ENCODE data around the gene ADGRG6. TPM values are rescaled to one million over a fixed set of nuclear protein-coding genes. Genes with fewer than 3 reads are reported as not detected.

ADGRG6 gene
- polyA plus RNA-seq, 1 experiment: 25.4 TPM

- H3K4me3 ChIP-seq (ENCODE audit: low read depth, low read length): no peak overlapping the region
- no peaks in the 10 kb centered on the region for H3K36me3 ChIP-seq (ENCODE audit: control insufficient read depth, insufficient read depth, low read length)
- no peaks in the 10 kb centered on the region for H3K27me3 ChIP-seq (ENCODE audit: control insufficient read depth, insufficient read depth, low read length)
- DNase-seq (ENCODE audit: low read depth): no peak
- ChIA-PET CTCF (no interaction called here), POLR2A (interaction anchor here (0.7 kb wide), 1 partner anchor 41 kb away, joined by 4 read pairs; no protein-coding TSS in a partner anchor)
- TF ChIP-seq CTCF (IDR thresholded peaks at IDR 0.05; ENCODE audit: insufficient read depth, low read depth, low read length): no peak
Observed at GRCh38 chr6:142412658-142413057, 110.9 kb downstream of the ADGRG6 start.

DNA sequence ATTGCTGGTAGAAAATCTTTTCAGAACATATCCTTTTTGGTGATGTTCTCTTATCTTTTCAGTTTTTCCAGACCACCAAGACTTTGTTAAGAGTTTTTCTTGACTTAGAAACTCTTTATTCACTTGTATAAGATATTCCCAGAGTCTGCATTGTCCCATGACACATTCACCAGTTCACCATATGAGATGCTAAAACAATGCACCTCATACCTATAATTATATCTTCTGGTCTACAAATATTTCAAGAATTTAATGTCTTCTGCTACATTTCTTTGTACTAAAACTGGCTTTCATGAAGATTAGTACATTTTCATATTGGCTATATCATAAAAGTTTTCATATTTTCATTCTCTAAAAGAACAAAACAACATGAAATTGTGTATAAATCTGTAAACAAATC lies 111.3 kb downstream of the ADGRG6 start:
- no peaks in the 10 kb centered on the region for H3K27me3 ChIP-seq (ENCODE audit: control insufficient read depth, insufficient read depth, low read length)
- POLR2A ChIA-PET: no interaction called here
- TF ChIP-seq CTCF (IDR thresholded peaks at IDR 0.05; ENCODE audit: insufficient read depth, low read depth, low read length): no peak
- no peaks in the 10 kb centered on the region for H3K36me3 ChIP-seq (ENCODE audit: control insufficient read depth, insufficient read depth, low read length)
- no peak overlapping the region for H3K4me3 ChIP-seq (ENCODE audit: low read depth, low read length)
- CTCF ChIA-PET: no interaction called here
- DNase-seq (ENCODE audit: low read depth): no peak

- H3K4me3 ChIP-seq (ENCODE audit: low read depth, low read length): no peak overlapping the region
- ChIA-PET CTCF (no interaction called here), POLR2A (interaction anchor here (0.5 kb wide), 1 partner anchor 10 kb away, joined by 3 read pairs; no protein-coding TSS in a partner anchor)
- no peak for TF ChIP-seq CTCF (IDR thresholded peaks at IDR 0.05; ENCODE audit: insufficient read depth, low read depth, low read length)
- H3K27me3 ChIP-seq (ENCODE audit: control insufficient read depth, insufficient read depth, low read length): no peaks in the 10 kb centered on the region
- no peak for DNase-seq (ENCODE audit: low read depth)
- no peaks in the 10 kb centered on the region for H3K36me3 ChIP-seq (ENCODE audit: control insufficient read depth, insufficient read depth, low read length)
Observed at GRCh38 chr6:142414462-142415250, 112.8 kb downstream of the ADGRG6 start.

GRCh38 chr6:142416179-142416578 lies 114.4 kb downstream of the ADGRG6 start:
- DNase-seq (ENCODE audit: low read depth): peak; percentile 86
- H3K27me3 ChIP-seq (ENCODE audit: control insufficient read depth, insufficient read depth, low read length): no peaks in the 10 kb centered on the region
- CTCF ChIA-PET: interaction anchor here (0.7 kb wide), 1 partner anchor 269 kb away, joined by 3 read pairs; the partner anchor contains the start of genes NMBR and VTA1
- no peaks in the 10 kb centered on the region for H3K36me3 ChIP-seq (ENCODE audit: control insufficient read depth, insufficient read depth, low read length)
- POLR2A ChIA-PET: interaction anchor here (0.6 kb wide), 1 partner anchor 201 kb away, joined by 4 read pairs; no protein-coding TSS in a partner anchor
- TF ChIP-seq CTCF (IDR thresholded peaks at IDR 0.05; ENCODE audit: insufficient read depth, low read depth, low read length): no peak
- no peak overlapping the region for H3K4me3 ChIP-seq (ENCODE audit: low read depth, low read length)

GRCh38 chr6:142416686-142417085 lies 114.9 kb downstream of the ADGRG6 start:
- H3K36me3 ChIP-seq (ENCODE audit: control insufficient read depth, insufficient read depth, low read length): no peaks in the 10 kb centered on the region
- H3K27me3 ChIP-seq (ENCODE audit: control insufficient read depth, insufficient read depth, low read length): no peaks in the 10 kb centered on the region
- TF ChIP-seq CTCF (IDR thresholded peaks at IDR 0.05; ENCODE audit: insufficient read depth, low read depth, low read length): no peak
- ChIA-PET POLR2A (no interaction called here), CTCF (interaction anchor here (0.7 kb wide), 1 partner anchor 270 kb away, joined by 3 read pairs; the partner anchor contains the start of genes NMBR and VTA1)
- H3K4me3 ChIP-seq (ENCODE audit: low read depth, low read length): no peak overlapping the region
- no peak for DNase-seq (ENCODE audit: low read depth)

Data from BJ (cell line).